Measurements from ENCODE around the gene PIP5K1B.

GRCh38 chr9:68941780-68942459 is 236.9 kb downstream of the PIP5K1B start:
- TF ChIP-seq CTCF (conservative IDR thresholded peaks at IDR 0.05; ENCODE audit: low read length) = no peak
- TF ChIP-seq EZH2phosphoT487 (IDR thresholded peaks at IDR 0.05; ENCODE audit: borderline replicate concordance) = no peak

All from Loucy (cell line).